ENCODE results near the gene MRGPRD.
"Not testable (repeated sequence)": the region's sequence is repeated elsewhere in the genome, so short reads cannot be mapped to it uniquely, and the experiment has no call there.

Gene MRGPRD

GRCh38 chr11:68994894-68995285, 14.1 kb upstream of the MRGPRD start:
- H3K4me3 ChIP-seq (ENCODE audit: low read depth, low read length), result no peak overlapping the region

- H3K4me3 ChIP-seq (ENCODE audit: low read depth, low read length), result no peak overlapping the region
These were observed 13.5 kb upstream of the MRGPRD start for GRCh38 chr11:68994161-68994893.

- H3K4me3 ChIP-seq (ENCODE audit: low read depth, low read length), result no peak overlapping the region
These were observed 12.8 kb upstream of the MRGPRD start for GRCh38 chr11:68993546-68993945.

GRCh38 chr11:68992743-68993255, 12.0 kb upstream of the MRGPRD start:
- H3K4me3 ChIP-seq (ENCODE audit: low read depth, low read length), result no peak overlapping the region

- H3K4me3 ChIP-seq (ENCODE audit: low read depth, low read length), result no peak overlapping the region
These were observed 10.4 kb upstream of the MRGPRD start for GRCh38 chr11:68990995-68991780.

GRCh38 chr11:68989936-68990606, 9.3 kb upstream of the MRGPRD start:
- H3K4me3 ChIP-seq (ENCODE audit: low read depth, low read length), result no peak overlapping the region

- H3K4me3 ChIP-seq (ENCODE audit: low read depth, low read length), result no peak overlapping the region
These were observed 7.7 kb upstream of the MRGPRD start for GRCh38 chr11:68988491-68988890.

GRCh38 chr11:68987211-68987610, 6.4 kb upstream of the MRGPRD start:
- no peak overlapping the region for H3K4me3 ChIP-seq (ENCODE audit: low read depth, low read length)

- H3K4me3 ChIP-seq (ENCODE audit: low read depth, low read length), result no peak overlapping the region
These were observed 3.0 kb upstream of the MRGPRD start for GRCh38 chr11:68983801-68984200.

GRCh38 chr11:68982134-68982533, 1.3 kb upstream of the MRGPRD start:
- H3K4me3 ChIP-seq (ENCODE audit: low read depth, low read length), result no peak overlapping the region

GRCh38 chr11:68979931-68980775, 633 bp downstream of the MRGPRD start:
- H3K4me3 ChIP-seq (ENCODE audit: low read depth, low read length), result no peak overlapping the region

GRCh38 chr11:68978931-68979594, 1.7 kb downstream of the MRGPRD start:
- H3K4me3 ChIP-seq (ENCODE audit: low read depth, low read length), result no peak overlapping the region

- H3K4me3 ChIP-seq (ENCODE audit: low read depth, low read length), result no peak overlapping the region
These were observed 2.2 kb downstream of the MRGPRD start for GRCh38 chr11:68978626-68978930.

- no peak overlapping the region for H3K4me3 ChIP-seq (ENCODE audit: low read depth, low read length)
These were observed 2.8 kb downstream of the MRGPRD start for GRCh38 chr11:68977781-68978625.

- H3K4me3 ChIP-seq (ENCODE audit: low read depth, low read length), result no peak overlapping the region
These were observed 4.2 kb downstream of the MRGPRD start for GRCh38 chr11:68976563-68976962.

- H3K4me3 ChIP-seq (ENCODE audit: low read depth, low read length), result no peak overlapping the region
These were observed 4.7 kb downstream of the MRGPRD start for GRCh38 chr11:68976095-68976494.

- H3K4me3 ChIP-seq (ENCODE audit: low read depth, low read length), result no peak overlapping the region
These were observed 6.2 kb downstream of the MRGPRD start for GRCh38 chr11:68974421-68975194.

GRCh38 chr11:68973706-68974105, 7.1 kb downstream of the MRGPRD start:
- H3K4me3 ChIP-seq (ENCODE audit: low read depth, low read length), result not testable (repeated sequence)

- no peak overlapping the region for H3K4me3 ChIP-seq (ENCODE audit: low read depth, low read length)
These were observed 7.6 kb downstream of the MRGPRD start for GRCh38 chr11:68973219-68973618.

Data from iPS-11a (cell line).